ENCODE measurements around the gene MRPL41.
"Not testable (repeated sequence)": the region's sequence is repeated elsewhere in the genome, so short reads cannot be mapped to it uniquely, and the experiment has no call there.

The MRPL41 gene

GRCh38 chr9:137547687-137548543 lies 3.8 kb upstream of the MRPL41 start:
- H3K4me3 ChIP-seq, result no peak overlapping the region

GRCh38 chr9:137550231-137550621 lies 1.5 kb upstream of the MRPL41 start, which contains the start of gene PNPLA7:
Gene PNPLA7, minus strand, starts transcription at chr9:137550402. Its CDS starts 205 bp downstream, at chr9:137550197.
- Histone ChIP-seq H3K9me3 (no peaks in the 10 kb centered on the region), H3K27ac (peak within 1 kb of the TSS; percentile 86 to 98), H3K4me3 (peak within 1 kb of the TSS; percentile 85 to 92), H3K4me1 (peaks cover 0 to 32% (median 23%) of the 10 kb centered on the region in 4 donors), H3K36me3 (peaks cover 5 to 28% (median 20%) of the 10 kb centered on the region in 3 donors), H3K27me3 (no peaks in the 10 kb centered on the region)
- no peak for TF ChIP-seq CTCF (IDR thresholded peaks at IDR 0.05)
- intact Hi-C loops (cut with DNase I; ENCODE audit: low total_unique reads), result no loop called here
- peak; percentile 95 to 96 for DNase-seq

More at GRCh38 chr9:137547687-137548543, 3.8 kb upstream of the MRPL41 start:
- peaks cover 0 to 35% (median 23%) of the 10 kb centered on the region in 4 donors for H3K4me1 ChIP-seq
- no peaks in the 10 kb centered on the region for H3K27me3 ChIP-seq
- H3K27ac ChIP-seq, result peak overlapping the region in 1 of 2 donors; percentile 79
- no peak for TF ChIP-seq CTCF (IDR thresholded peaks at IDR 0.05)
- intact Hi-C loops (cut with DNase I; ENCODE audit: low total_unique reads), result no loop called here
- no peaks in the 10 kb centered on the region for H3K9me3 ChIP-seq
- DNase-seq, result peak in 1 of 2 donors; percentile 70
- peaks cover 4 to 22% (median 12%) of the 10 kb centered on the region in 3 donors for H3K36me3 ChIP-seq

GRCh38 chr9:137550958-137551263 lies 768 bp upstream of the MRPL41 start:
- not testable (repeated sequence) for DNase-seq
- peak overlapping the region; percentile 85 to 92 for H3K4me3 ChIP-seq

GRCh38 chr9:137552022-137552768 lies 516 bp downstream of the MRPL41 start:
- no peak for DNase-seq

More at GRCh38 chr9:137550958-137551263, 768 bp upstream of the MRPL41 start:
- intact Hi-C loops (cut with DNase I; ENCODE audit: low total_unique reads); H3K27me3 ChIP-seq; H3K9me3 ChIP-seq: not testable (repeated sequence)
- Histone ChIP-seq H3K36me3 (peaks cover 11 to 32% (median 27%) of the 10 kb centered on the region in 3 donors), H3K27ac (peak overlapping the region; percentile 86 to 98), H3K4me1 (peaks cover 0 to 32% (median 23%) of the 10 kb centered on the region in 4 donors)

GRCh38 chr9:137553654-137554053 lies 2.0 kb downstream of the MRPL41 start:
- intact Hi-C loops (cut with DNase I; ENCODE audit: low total_unique reads); DNase-seq: not testable (repeated sequence)

More at GRCh38 chr9:137552022-137552768, 516 bp downstream of the MRPL41 start:
- no peak for TF ChIP-seq CTCF (IDR thresholded peaks at IDR 0.05)
- Histone ChIP-seq H3K4me3 (peak overlapping the region; percentile 85 to 92), H3K36me3 (peaks cover 13 to 34% (median 29%) of the 10 kb centered on the region in 3 donors), H3K4me1 (peaks cover 0 to 32% (median 23%) of the 10 kb centered on the region in 4 donors), H3K9me3 (no peaks in the 10 kb centered on the region), H3K27ac (peak overlapping the region; percentile 86 to 98), H3K27me3 (no peaks in the 10 kb centered on the region)
- intact Hi-C loops (cut with DNase I; ENCODE audit: low total_unique reads), result no loop called here

DNA sequence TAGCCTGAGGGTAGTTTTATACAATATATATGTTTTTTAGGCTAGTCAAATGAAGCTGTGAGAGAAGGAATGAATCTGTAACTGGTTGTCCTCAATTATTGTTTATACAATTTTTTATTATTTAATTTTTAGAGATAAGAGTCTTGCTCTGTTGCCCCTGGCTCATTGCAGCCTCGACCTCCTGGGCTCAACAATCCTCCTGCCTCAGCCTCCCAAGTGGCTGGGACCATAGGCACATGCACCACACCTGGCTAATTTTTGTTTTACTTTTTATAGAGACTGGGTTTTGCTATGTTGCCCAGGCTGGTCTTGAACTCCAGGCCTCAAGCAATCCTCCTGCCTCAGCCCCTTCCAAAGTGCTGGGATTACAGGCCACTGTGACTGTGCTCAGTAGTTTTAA lies 2.7 kb downstream of the MRPL41 start:
- no peak for TF ChIP-seq CTCF (IDR thresholded peaks at IDR 0.05)
- H3K36me3 ChIP-seq, result peaks cover 25 to 53% (median 41%) of the 10 kb centered on the region in 3 donors
- H3K9me3 ChIP-seq, result no peaks in the 10 kb centered on the region
- H3K4me3 ChIP-seq, result no peak overlapping the region
- no peak overlapping the region for H3K27ac ChIP-seq
- DNase-seq, result no peak
- no peaks in the 10 kb centered on the region for H3K27me3 ChIP-seq
- H3K4me1 ChIP-seq, result peaks cover 0 to 24% (median 14%) of the 10 kb centered on the region in 4 donors
- intact Hi-C loops (cut with DNase I; ENCODE audit: low total_unique reads), result no loop called here

More at GRCh38 chr9:137553654-137554053, 2.0 kb downstream of the MRPL41 start:
- H3K27ac ChIP-seq, H3K4me3 ChIP-seq, H3K27me3 ChIP-seq, H3K9me3 ChIP-seq: not testable (repeated sequence)
- peaks cover 0 to 30% (median 17%) of the 10 kb centered on the region in 4 donors for H3K4me1 ChIP-seq
- H3K36me3 ChIP-seq, result peaks cover 25 to 49% (median 41%) of the 10 kb centered on the region in 3 donors
